GM21423 (cell line): ENCODE data around the gene ACBD4.
A peak's percentile ranks its signal among the peaks of the same experiment; 100 is the strongest.

Source experiments
- ATAC-seq: cut with Tn5 transposase; IDR thresholded peaks from one replicate; pipeline ENCODE4 v1.9.1; 2021; ENCODE audit warnings: mild to moderate bottlenecking, moderate library complexity; ENCODE audit not compliant: unreplicated experiment

Gene ACBD4

DNA sequence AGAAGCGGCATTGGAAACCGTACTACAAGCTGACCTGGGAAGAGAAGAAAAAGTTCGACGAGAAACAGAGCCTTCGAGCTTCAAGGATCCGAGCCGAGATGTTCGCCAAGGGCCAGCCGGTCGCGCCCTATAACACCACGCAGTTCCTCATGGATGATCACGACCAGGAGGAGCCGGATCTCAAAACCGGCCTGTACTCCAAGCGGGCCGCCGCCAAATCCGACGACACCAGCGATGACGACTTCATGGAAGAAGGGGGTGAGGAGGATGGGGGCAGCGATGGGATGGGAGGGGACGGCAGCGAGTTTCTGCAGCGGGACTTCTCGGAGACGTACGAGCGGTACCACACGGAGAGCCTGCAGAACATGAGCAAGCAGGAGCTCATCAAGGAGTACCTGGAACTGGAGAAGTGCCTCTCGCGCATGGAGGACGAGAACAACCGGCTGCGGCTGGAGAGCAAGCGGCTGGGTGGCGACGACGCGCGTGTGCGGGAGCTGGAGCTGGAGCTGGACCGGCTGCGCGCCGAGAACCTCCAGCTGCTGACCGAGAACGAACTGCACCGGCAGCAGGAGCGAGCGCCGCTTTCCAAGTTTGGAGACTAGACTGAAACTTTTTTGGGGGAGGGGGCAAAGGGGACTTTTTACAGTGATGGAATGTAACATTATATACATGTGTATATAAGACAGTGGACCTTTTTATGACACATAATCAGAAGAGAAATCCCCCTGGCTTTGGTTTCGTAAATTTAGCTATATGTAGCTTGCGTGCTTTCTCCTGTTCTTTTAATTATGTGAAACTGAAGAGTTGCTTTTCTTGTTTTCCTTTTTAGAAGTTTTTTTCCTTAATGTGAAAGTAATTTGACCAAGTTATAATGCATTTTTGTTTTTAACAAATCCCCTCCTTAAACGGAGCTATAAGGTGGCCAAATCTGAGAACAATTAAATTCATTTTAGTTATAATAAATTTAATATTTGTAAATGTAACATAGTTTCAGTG lies 14.5 kb downstream of the ACBD4 start:
- no peak for ATAC-seq

GRCh38 chr17:45150911-45151809 lies 15.7 kb downstream of the ACBD4 start:
- no peak for ATAC-seq

- ATAC-seq = no peak
Observed at GRCh38 chr17:45155029-45155428, 19.5 kb downstream of the ACBD4 start.

DNA sequence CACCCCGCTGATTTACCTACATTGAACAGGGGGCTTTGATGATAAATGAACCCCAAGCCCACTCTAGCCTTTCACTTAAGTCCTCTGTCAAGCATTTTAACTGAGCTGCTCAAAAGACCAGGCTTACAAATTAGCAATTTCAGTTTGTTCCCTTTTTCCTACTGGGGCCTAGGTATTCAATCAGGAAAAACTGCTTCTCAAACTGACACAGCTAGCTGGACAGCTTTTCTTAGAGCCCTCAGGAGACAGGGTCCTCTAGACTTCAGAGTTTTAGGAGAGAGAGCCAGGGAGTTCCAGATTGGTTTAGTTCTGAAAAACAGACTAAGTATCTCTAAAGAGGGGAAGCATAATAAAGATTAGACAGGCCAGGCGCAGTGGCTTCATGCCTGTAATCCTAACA lies 20.0 kb downstream of the ACBD4 start:
- no peak for ATAC-seq

- ATAC-seq = no peak
Observed at GRCh38 chr17:45156242-45156641, 20.8 kb downstream of the ACBD4 start.

DNA sequence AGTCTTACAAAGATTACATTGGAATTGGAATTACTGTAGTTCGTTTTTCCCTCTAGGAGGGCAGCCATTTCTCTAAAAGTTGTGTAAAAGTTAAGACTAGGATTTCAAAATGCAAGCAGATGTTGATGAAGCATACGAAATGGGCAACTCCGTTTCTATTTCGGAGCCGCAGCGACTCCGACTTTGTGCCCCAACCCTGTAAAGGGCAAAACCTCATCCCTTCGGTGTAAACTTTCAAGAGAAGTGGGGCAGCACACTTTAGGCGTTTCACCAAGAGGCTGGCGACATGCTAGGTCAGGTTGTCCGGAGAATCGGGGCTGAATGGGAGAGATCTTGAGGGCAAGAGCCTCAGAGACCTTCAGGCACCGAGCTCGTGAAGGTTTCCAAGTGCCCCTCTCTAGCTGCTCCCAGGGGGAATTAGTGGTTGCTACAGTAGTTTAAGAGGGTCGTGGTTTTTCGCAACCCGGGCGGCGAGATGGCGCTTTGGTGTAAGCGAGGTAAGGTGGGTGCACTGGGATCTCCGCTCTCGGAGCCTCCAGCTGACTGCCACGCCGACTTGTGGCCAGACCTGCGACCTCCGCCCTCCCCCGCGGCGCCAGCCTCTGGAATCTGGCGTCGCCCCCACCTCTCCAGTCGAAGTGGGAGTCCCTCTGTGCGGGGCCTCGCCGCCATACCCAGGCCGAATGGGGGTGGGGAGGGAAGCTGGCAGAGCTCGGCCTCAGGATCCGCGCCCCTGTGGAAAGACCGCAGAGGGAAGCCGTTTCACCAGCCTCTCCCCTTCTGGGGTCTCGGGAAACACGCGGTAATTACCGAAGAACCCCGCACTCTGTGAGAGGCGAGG lies 25.2 kb downstream of the ACBD4 start:
- ATAC-seq = peak; percentile 21

DNA sequence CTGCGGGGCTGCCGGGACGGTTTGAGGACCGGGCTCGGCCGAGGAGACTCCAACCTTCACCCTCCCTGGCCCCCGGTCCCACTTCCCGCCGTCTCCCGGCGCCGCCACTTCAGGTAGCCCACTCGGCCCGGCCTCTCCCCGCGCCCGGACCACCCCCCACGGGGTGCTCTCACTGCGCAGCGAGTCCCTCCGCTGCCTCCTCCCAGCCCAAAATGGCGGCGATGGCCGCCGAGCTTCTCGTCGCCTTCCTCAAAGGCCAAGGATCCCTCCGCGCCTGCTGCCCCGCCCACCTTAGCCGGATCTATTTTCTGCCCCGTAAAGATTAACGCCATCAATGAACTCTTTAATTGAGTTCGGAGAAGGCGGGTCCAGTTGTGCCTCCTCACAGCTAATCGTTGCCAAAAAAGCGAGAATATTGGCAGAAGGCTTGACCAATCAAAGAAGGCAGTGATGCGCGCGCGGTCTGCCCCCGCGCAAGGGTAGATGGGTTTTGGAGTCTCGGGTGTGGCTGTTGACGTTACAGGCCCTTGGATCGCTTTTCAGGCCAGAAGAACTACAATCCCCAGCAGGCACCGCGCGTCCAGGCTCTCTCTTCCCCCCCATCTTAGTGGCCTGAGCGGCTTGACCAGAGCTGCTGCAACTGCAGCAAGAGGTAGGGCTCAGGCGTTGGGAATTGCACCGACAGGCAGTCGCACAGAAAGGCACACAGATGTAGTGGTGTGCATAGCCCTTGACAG lies 26.0 kb downstream of the ACBD4 start, which contains the start of gene HEXIM2:
Gene HEXIM2 (plus strand): TSS at position 588 of the 737 bp plus-strand sequence. CDS start 919 bp downstream, outside the sequence.
- peak; percentile 89 for ATAC-seq

- ATAC-seq = no peak
Observed at GRCh38 chr17:45162025-45162687, 26.7 kb downstream of the ACBD4 start.

- no peak for ATAC-seq
Observed at GRCh38 chr17:45164734-45165269, 29.3 kb downstream of the ACBD4 start.

- ATAC-seq = no peak
Observed at GRCh38 chr17:45168991-45169752, 33.7 kb downstream of the ACBD4 start.

DNA sequence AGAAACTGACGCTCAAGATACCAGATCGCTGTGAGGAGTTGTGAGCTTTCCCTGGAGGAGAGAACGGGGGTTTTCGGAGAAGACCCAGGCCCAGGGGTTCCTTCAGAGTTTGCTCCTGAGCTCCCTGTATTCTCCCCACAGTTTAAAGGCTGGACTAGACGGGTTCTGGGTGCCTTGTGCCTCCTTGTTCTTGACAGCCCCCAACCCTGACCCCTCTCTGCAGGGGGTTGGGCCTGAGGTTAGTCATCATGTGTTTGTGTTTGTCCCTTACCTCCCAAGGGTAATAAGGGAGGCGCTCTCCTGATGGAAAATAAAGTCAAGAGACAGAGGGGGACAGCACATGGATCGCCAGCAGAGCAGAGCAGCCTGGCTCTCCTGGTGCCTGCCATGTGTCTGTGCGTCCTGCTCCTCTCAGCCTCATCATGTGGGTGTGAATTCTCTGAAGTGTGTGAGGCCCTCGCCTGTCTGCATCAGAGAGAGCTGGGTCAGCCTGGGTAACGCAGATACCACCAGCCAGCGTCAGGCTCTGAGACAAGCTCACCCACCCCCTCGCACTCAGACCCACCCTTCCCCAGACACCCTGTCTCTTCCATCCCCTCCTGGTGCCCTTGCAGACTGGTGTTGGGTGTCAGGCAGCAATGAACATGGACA lies 34.9 kb downstream of the ACBD4 start:
- ATAC-seq = no peak

- no peak for ATAC-seq
Observed at GRCh38 chr17:45170931-45171337, 35.4 kb downstream of the ACBD4 start.

DNA sequence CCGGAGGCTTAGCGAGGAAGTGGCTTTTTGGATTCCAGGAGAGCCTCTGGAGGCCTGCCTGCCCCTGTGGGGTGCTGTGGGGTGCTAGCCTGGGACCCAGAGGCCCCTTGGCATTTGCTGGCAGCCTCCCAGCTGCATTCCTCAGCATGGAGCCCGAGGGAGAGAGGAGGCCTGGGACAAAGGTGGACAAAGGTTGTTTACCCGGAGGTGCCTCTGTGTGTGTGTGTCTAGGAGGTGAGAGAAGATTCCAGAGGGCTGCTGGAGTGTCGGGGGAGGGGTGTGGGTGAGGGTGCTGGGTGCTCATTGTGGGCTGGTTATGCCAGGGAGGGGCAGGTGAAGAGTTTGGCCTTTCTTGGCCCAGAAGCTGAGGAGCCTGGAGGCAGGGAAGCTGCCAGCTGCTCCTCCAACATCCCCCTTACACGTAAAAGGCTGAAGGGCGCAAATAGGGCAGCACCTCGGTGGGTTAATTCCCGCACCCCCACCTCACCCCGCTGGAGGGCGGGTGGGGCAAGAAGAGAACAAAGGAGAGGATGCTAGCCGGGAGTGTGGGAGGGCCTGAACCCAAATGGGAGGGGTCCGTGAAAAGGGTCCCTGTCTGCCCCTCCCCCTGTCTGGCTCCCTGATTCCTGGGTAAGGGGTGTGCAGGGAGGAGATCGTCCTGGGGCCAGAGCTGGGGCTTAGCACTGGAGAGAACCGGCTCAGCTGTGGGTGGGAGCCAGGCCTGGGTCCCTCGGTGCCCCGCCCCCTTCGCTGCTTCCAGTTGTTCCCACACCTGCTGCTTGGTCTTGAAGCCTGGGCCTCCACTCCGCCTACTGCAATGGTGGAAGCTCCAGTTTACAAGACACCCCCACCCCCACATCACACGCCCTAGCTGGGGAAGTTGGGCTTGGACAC lies 36.1 kb downstream of the ACBD4 start:
- no peak for ATAC-seq

DNA sequence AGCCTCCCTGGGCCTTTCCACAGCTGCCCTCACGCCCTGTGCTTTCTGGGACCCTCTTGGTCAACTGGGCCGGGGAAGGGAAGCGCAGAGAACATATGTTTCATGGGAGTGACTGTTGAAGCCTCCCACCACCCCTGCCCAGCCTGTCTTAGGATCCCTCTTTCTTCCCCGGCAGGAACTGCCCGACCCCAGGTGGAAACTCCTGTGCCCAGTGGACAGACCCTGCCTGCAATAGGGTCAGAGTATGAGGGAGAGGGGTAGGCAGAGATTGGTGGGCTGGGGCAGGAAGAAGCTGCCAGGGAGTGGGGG lies 36.7 kb downstream of the ACBD4 start:
- ATAC-seq = no peak

GRCh38 chr17:45172541-45173286 lies 37.2 kb downstream of the ACBD4 start:
- ATAC-seq = peak; percentile 41

GRCh38 chr17:45175759-45176115 lies 40.2 kb downstream of the ACBD4 start:
- ATAC-seq = no peak
